Thyroid gland (tissue), 4 donors: ENCODE data around the gene MEAK7. TPM values are rescaled to one million over a fixed set of nuclear protein-coding genes. Genes with fewer than 3 reads are reported as not detected.
A peak's percentile ranks its signal among the peaks of the same experiment; 100 is the strongest.

Experiments used
- DNase-seq, 2 donors: peaks; one replicate each; pipeline ENCODE4 v3.0.0-alpha.2; 2019
- H3K27ac ChIP-seq, 3 donors: fragments of 200-600 bp; sonication (generic); 1 replicate in 2 of 3; 2 replicates in 1 of 3; pipeline ENCODE4 v1.5.1; 2016 to 2019; ENCODE audit warnings: mild to moderate bottlenecking in 1 of 3, moderate library complexity in 1 of 3
- H3K27me3 ChIP-seq: fragments of 200-600 bp; sonication (generic); one replicate; pipeline ENCODE4 v1.5.1; 2019
- H3K36me3 ChIP-seq, 2 donors: fragments of 200-600 bp; sonication (generic); one replicate each; pipeline ENCODE4 v1.5.1; 2016 to 2019
- H3K4me1 ChIP-seq, 2 donors: fragments of 200-600 bp; sonication (generic); one replicate each; pipeline ENCODE4 v1.5.1; 2017 to 2019
- H3K4me3 ChIP-seq, 3 donors: fragments of 200-600 bp; sonication (generic); replicated peaks in 1 of 3; 1 replicate in 2 of 3; 2 replicates in 1 of 3; pipeline ENCODE4 v1.5.1; 2016; ENCODE audit warnings: mild to moderate bottlenecking in 1 of 3
- H3K9me3 ChIP-seq: fragments of 200-600 bp; sonication (generic); one replicate; pipeline ENCODE4 v1.5.1; 2017
- CTCF ChIP-seq, 6 experiments: fragments of 200-600 bp in 3 of 6; fragments of 450-650 bp in 3 of 6; sonication (generic) in 3 of 6; IDR thresholded peaks; one replicate each; pipeline ENCODE4 v1.5.1; 2016 to 2019; ENCODE audit warnings: antibody characterized with exemption in 6 of 6, mild to moderate bottlenecking in 2 of 6, inconsistent platforms in 1 of 6, moderate library complexity in 1 of 6
- POLR2A ChIP-seq, 2 donors: fragments of 450-650 bp; IDR thresholded peaks; one replicate each; pipeline ENCODE4 v1.6.1; 2017; ENCODE audit warnings: antibody characterized with exemption in 2 of 2, mild to moderate bottlenecking in 2 of 2, moderate library complexity in 1 of 2
- WGBS, 2 donors: methylation state at CpG; one replicate each; pipeline ENCODE4 v1.1.5; 2017; 5-methylcytosine and 5-hydroxymethylcytosine counted together
- intact Hi-C: fragments of 100-400 bp; cut with DNase I; formaldehyde crosslinking; loops from one replicate; pipeline ENCODE4 v1.15.1; 2023
- total RNA-seq, 4 donors: library from RNA; depleted of rRNA; stranded (reverse); fragments of >200 nt; gene quantifications; one replicate each; pipeline ENCODE4 v1.2.3, GENCODE V29; 2016

MEAK7 gene
- total RNA-seq, 4 donors from 2014 or later: 14.5 to 19.2 (median 16.3) TPM

DNA sequence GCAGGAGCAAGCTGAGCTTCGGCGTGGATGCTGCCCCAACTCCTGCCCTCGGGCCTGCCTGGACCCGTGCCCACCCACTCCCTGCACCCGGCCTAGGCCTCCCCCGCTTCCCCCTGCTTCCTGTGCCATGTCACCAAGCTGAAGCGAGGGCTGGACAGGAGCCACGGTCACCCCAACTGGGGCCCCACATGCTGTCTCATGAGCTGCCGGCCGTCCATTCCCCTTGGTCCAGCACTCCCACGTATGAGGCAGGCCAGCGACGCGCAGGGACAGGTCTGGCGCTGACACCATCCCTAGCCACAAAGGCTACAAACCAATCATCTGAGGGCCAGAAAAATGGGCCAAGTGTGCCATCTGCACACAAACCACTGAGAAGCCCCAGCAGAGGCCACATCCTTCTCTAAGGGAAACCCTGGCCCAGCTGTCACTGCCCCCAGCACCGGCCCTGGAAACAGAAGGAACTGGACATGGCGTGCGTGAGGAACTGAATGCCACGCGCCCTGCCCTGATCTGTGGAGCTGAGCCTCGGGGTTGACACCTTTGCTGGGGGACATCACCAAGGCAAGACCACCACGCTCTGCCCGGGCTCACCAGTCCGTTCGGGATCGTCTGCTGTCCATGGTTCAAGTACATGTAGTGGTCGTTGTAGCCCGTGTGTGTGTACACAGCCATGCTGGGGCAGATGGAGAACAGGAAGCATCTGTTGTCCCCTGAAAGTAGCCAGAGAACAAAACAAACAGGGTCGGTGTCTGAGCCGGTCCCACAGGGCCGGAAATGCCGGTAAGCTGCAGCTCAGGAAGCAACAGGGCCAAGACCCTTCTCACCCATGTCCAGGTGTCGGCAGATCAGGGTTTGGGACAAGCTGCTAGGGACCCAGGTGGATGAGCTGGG lies 22.2 kb downstream of the MEAK7 start:
- 86 to 92% methylated on average over 18 to 30 of the region's 33 CpGs for WGBS, 2 donors
- H3K4me3 ChIP-seq: no peak overlapping the region
- H3K27ac ChIP-seq: peak overlapping the region in 1 of 3 donors; percentile 12
- peaks cover 0 to 15% of the 10 kb centered on the region in 2 donors for H3K36me3 ChIP-seq
- TF ChIP-seq CTCF (IDR thresholded peaks at IDR 0.05) (no peak), POLR2A (IDR thresholded peaks at IDR 0.05) (no peak)
- peak in 1 of 2 donors; percentile 23 for DNase-seq
- H3K4me1 ChIP-seq: no peaks in the 10 kb centered on the region
- intact Hi-C loops: loop anchor here (10.0 kb wide), 2 partner anchors 287 to 397 kb away; partner anchors contain the start of gene ADAD2
- no peaks in the 10 kb centered on the region for H3K9me3 ChIP-seq
- no peaks in the 10 kb centered on the region for H3K27me3 ChIP-seq

DNA sequence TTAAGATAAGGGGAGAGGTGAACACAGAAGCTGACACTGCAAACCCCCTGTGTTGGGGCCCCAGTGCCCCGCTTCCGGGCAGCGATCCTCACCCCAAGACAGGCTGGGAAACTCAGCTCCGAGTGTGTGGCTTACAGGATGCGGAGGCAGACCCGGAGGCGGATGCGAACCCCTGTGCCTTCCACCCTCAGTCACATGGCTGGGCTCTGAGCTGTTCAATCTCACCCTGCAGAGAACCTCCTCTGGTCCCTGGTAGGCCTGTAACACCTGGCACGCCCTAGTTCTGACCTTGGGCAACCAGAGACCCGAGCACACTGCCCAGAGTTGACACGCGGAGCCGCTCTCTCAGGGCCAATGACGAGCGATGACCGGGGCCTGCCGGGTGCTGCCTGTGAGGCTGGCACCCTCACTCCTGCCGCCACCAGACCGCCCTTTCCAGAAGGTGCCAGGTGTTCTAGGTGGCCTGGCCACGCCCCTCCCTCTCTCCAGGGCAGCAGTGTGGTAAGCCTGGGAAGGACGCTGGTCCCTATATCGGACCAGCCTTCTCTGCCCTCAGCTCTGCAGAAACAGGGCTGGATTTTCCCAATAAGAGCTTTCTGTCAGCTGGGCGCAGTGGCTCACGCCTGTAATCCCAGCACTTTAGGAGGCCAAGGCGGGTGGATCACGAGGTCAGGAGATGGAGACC lies 23.3 kb downstream of the MEAK7 start:
- H3K4me3 ChIP-seq: no peak overlapping the region
- no peaks in the 10 kb centered on the region for H3K9me3 ChIP-seq
- H3K36me3 ChIP-seq: peaks cover 0 to 7% of the 10 kb centered on the region in 2 donors
- WGBS, 2 donors: 88 to 92% methylated on average over 19 to 25 of the region's 26 CpGs
- DNase-seq: no peak
- H3K4me1 ChIP-seq: no peaks in the 10 kb centered on the region
- TF ChIP-seq CTCF (IDR thresholded peaks at IDR 0.05) (no peak), POLR2A (IDR thresholded peaks at IDR 0.05) (no peak)
- H3K27me3 ChIP-seq: no peaks in the 10 kb centered on the region
- no peak overlapping the region for H3K27ac ChIP-seq
- intact Hi-C loops: loop anchor here (10.0 kb wide), 2 partner anchors 286 to 396 kb away; partner anchors contain the start of gene ADAD2

DNA sequence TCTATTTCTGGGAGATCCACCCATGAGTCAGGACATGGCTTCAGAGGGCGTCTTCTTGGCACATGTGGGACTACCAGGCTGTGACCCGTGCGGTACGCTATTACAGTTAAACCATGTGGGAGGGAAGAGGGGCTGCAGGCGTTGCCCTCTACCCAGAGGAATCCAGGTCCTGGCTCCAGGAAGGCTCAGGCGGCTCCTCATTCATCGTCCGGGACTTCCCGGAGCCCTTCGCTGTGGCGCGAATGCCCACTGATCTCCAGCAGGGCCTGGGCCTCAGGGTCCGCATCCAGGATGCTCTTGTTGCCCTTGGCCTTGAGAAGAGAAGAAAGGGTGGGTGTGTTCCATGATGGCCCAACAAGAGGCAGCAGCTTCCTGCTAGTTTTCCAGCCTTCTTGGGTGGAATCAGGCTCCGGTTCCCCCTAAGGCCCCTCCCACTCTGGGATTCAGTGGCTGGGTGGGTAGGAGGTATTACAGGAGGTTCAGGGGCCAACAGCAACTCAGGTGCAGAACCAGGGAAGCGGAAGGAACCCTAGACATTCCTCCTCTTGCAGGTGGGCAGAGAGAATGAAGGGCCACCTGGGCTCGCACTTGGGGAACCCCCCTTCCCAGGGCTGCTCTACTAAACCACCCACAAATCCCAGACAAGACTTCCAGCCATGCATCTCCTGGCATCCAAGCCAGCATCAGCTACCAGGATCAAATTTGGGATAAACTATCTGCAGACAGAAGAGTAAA lies 24.6 kb downstream of the MEAK7 start:
- Histone ChIP-seq H3K27ac (no peak overlapping the region), H3K9me3 (no peaks in the 10 kb centered on the region), H3K27me3 (no peaks in the 10 kb centered on the region), H3K4me3 (no peak overlapping the region), H3K4me1 (no peaks in the 10 kb centered on the region), H3K36me3 (peaks cover 0 to 2% of the 10 kb centered on the region in 2 donors)
- no peak for DNase-seq
- intact Hi-C loops: loop anchor here (10.0 kb wide), 2 partner anchors 285 to 395 kb away; partner anchors contain the start of gene ADAD2
- TF ChIP-seq CTCF (IDR thresholded peaks at IDR 0.05) (no peak), POLR2A (IDR thresholded peaks at IDR 0.05) (no peak)
- 95 to 96% methylated on average over 14 to 16 of the region's 16 CpGs for WGBS, 2 donors

DNA sequence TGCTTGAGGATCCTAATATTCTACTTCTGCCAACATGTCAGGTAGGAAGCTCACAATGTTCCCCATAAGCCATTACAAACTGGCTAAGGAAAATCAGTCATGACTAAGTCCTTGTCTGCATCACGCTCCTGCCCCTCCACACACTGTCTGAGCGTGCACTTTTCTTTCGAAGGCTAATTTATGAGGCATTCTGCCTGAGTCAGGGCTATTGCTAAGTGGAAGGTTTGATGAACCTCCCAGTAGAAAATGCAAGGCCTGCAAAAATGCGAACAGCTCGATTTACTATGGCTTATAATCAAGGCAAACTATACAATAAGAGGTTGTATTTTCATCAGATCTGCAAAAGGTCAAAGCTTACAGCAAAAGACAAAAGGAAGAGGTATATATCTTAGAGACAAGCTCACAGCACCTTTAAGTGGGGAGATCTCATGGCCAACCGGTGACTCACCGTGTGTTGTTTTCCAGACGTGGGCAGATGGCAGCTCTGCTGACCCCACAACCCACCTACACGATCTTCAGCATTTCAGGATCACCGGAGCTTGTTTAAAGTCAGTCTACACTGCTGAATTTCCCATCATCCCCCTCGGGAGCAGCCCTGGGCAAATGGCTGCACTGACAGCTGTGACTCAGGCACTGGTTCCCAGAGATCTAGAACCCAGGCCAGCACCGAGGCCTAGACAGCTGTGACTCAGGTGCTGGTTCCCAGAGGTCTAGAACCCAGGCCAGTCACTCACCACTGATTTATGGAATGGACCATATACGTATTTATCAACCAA lies 26.1 kb downstream of the MEAK7 start:
- intact Hi-C loops: no loop called here
- Histone ChIP-seq H3K36me3 (no peaks in the 10 kb centered on the region), H3K4me1 (no peaks in the 10 kb centered on the region), H3K27me3 (no peaks in the 10 kb centered on the region), H3K4me3 (no peak overlapping the region), H3K9me3 (no peaks in the 10 kb centered on the region), H3K27ac (no peak overlapping the region)
- 90 to 96% methylated on average over 13 of the region's 13 CpGs for WGBS, 2 donors
- DNase-seq: no peak
- TF ChIP-seq CTCF (IDR thresholded peaks at IDR 0.05) (no peak), POLR2A (IDR thresholded peaks at IDR 0.05) (no peak)
